ENCODE measurements around the gene CCDC191.

DNA sequence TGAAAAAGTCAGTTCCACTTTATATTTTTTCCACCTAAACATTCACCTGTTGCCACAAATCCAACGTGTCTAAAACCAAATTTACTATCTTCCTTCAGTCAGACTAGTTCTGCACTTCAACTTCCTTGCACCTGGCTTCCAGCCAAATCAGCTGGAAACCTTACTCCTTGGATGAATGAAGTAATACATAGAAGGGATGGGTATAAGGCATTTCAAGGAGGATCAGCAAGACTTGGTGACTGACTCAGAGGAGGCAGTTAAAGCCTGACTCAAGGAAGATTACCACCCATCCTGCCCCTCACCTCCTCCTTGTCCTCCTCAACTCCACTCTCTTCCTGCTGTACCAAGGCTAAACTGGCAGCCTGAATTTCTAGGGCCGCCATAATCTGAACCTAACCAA is 37.3 kb upstream of the CCDC191 start:
- TF ChIP-seq ZNF24 (IDR thresholded peaks at IDR 0.05) (no peak), GABPA (tag; conservative IDR thresholded peaks at IDR 0.05; ENCODE audit: low read depth) (no peak), FOXK1 (CRISPR knock-in tag; IDR thresholded peaks at IDR 0.05; ENCODE audit: borderline replicate concordance) (no peak), PHF8 (IDR thresholded peaks at IDR 0.05; ENCODE audit: borderline replicate concordance, low read length) (no peak), CHD4 (IDR thresholded peaks at IDR 0.05; ENCODE audit: insufficient read depth, insufficient replicate concordance, low read depth, low read length, poor library complexity, severe bottlenecking) (no peak), RAD51 (IDR thresholded peaks at IDR 0.05; ENCODE audit: borderline replicate concordance, low read depth) (no peak), ZNF175 (CRISPR knock-in tag; IDR thresholded peaks at IDR 0.05; ENCODE audit: low read depth) (no peak), JUNB (CRISPR knock-in tag; conservative IDR thresholded peaks at IDR 0.05) (no peak), ZNF3 (CRISPR knock-in tag; IDR thresholded peaks at IDR 0.05) (no peak), NEUROD1 (IDR thresholded peaks at IDR 0.05; ENCODE audit: borderline replicate concordance, low read depth, low read length, partially characterized antibody) (no peak)
- TF ChIP-seq, protein P1, sequence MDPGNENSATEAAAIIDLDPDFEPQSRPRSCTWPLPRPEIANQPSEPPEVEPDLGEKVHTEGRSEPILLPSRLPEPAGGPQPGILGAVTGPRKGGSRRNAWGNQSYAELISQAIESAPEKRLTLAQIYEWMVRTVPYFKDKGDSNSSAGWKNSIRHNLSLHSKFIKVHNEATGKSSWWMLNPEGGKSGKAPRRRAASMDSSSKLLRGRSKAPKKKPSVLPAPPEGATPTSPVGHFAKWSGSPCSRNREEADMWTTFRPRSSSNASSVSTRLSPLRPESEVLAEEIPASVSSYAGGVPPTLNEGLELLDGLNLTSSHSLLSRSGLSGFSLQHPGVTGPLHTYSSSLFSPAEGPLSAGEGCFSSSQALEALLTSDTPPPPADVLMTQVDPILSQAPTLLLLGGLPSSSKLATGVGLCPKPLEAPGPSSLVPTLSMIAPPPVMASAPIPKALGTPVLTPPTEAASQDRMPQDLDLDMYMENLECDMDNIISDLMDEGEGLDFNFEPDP (CRISPR knock-in tag; IDR thresholded peaks at IDR 0.05) = no peak
- TF ChIP-seq, protein P2, sequence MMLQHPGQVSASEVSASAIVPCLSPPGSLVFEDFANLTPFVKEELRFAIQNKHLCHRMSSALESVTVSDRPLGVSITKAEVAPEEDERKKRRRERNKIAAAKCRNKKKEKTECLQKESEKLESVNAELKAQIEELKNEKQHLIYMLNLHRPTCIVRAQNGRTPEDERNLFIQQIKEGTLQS (IDR thresholded peaks at IDR 0.05) = no peak
- TF ChIP-seq, protein P2 (CRISPR knock-in tag; conservative IDR thresholded peaks at IDR 0.05) = no peak
- TF ChIP-seq, protein P3, sequence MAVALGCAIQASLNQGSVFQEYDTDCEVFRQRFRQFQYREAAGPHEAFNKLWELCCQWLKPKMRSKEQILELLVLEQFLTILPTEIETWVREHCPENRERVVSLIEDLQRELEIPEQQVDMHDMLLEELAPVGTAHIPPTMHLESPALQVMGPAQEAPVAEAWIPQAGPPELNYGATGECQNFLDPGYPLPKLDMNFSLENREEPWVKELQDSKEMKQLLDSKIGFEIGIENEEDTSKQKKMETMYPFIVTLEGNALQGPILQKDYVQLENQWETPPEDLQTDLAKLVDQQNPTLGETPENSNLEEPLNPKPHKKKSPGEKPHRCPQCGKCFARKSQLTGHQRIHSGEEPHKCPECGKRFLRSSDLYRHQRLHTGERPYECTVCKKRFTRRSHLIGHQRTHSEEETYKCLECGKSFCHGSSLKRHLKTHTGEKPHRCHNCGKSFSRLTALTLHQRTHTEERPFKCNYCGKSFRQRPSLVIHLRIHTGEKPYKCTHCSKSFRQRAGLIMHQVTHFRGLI (CRISPR knock-in tag; IDR thresholded peaks at IDR 0.05) = no peak
- TF ChIP-seq, protein P4, sequence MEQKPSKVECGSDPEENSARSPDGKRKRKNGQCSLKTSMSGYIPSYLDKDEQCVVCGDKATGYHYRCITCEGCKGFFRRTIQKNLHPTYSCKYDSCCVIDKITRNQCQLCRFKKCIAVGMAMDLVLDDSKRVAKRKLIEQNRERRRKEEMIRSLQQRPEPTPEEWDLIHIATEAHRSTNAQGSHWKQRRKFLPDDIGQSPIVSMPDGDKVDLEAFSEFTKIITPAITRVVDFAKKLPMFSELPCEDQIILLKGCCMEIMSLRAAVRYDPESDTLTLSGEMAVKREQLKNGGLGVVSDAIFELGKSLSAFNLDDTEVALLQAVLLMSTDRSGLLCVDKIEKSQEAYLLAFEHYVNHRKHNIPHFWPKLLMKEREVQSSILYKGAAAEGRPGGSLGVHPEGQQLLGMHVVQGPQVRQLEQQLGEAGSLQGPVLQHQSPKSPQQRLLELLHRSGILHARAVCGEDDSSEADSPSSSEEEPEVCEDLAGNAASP (IDR thresholded peaks at IDR 0.05) = no peak

Measured in K562 (cell line).